8988T (cell line): ENCODE data around the gene DGKB.

Source experiments
- DNase-seq: peaks from one replicate; pipeline ENCODE4 v3.0.0; 2011

DGKB gene

GRCh38 chr7:14818871-14819270, 83.7 kb downstream of the DGKB start:
- DNase-seq: no peak

- DNase-seq: no peak
Measured at GRCh38 chr7:14817829-14818614, 84.5 kb downstream of the DGKB start.

GRCh38 chr7:14807507-14807906, 95.0 kb downstream of the DGKB start:
- no peak for DNase-seq

- DNase-seq: no peak
Measured at GRCh38 chr7:14806891-14807290, 95.7 kb downstream of the DGKB start.

- no peak for DNase-seq
Measured at GRCh38 chr7:14805105-14805719, 97.3 kb downstream of the DGKB start.

- no peak for DNase-seq
Measured at GRCh38 chr7:14800664-14801063, 101.9 kb downstream of the DGKB start.

GRCh38 chr7:14793151-14793550, 109.4 kb downstream of the DGKB start:
- no peak for DNase-seq

GRCh38 chr7:14787551-14787950, 115.0 kb downstream of the DGKB start:
- no peak for DNase-seq

GRCh38 chr7:14786314-14786895, 116.1 kb downstream of the DGKB start:
- no peak for DNase-seq

- no peak for DNase-seq
Measured at GRCh38 chr7:14777806-14778205, 124.7 kb downstream of the DGKB start.

- no peak for DNase-seq
Measured at GRCh38 chr7:14776266-14776665, 126.3 kb downstream of the DGKB start.

GRCh38 chr7:14773729-14774271, 128.8 kb downstream of the DGKB start:
- DNase-seq: no peak

GRCh38 chr7:14770614-14771013, 131.9 kb downstream of the DGKB start:
- no peak for DNase-seq

- DNase-seq: no peak
Measured at GRCh38 chr7:14769261-14769660, 133.3 kb downstream of the DGKB start.

GRCh38 chr7:14767716-14768425, 134.7 kb downstream of the DGKB start:
- DNase-seq: no peak

- DNase-seq: no peak
Measured at GRCh38 chr7:14766747-14767146, 135.8 kb downstream of the DGKB start.

- no peak for DNase-seq
Measured at GRCh38 chr7:14765731-14766130, 136.8 kb downstream of the DGKB start.

GRCh38 chr7:14762561-14762960, 140.0 kb downstream of the DGKB start:
- DNase-seq: no peak

GRCh38 chr7:14761510-14762296, 140.8 kb downstream of the DGKB start:
- DNase-seq: no peak

GRCh38 chr7:14760730-14761478, 141.6 kb downstream of the DGKB start:
- DNase-seq: no peak

- DNase-seq: no peak
Measured at GRCh38 chr7:14759785-14760184, 142.8 kb downstream of the DGKB start.

GRCh38 chr7:14754631-14755030, 147.9 kb downstream of the DGKB start:
- no peak for DNase-seq
